PC-9 (cell line): ENCODE data around the gene GRID2.

Source experiments
- EZH2 ChIP-seq: fragments of 200-600 bp; sonication (generic); IDR thresholded peaks from 2 replicates; pipeline ENCODE4 v1.8.0; 2017; ENCODE audit warnings: antibody characterized with exemption, low read depth
- TF ChIP-seq, protein P1 (sequence below): fragments of 200-600 bp; sonication (generic); conservative IDR thresholded peaks from 2 replicates; pipeline ENCODE4 v1.6.1; 2017; ENCODE audit warnings: mixed run types, antibody characterized with exemption, mild to moderate bottlenecking, moderate library complexity

DNA sequence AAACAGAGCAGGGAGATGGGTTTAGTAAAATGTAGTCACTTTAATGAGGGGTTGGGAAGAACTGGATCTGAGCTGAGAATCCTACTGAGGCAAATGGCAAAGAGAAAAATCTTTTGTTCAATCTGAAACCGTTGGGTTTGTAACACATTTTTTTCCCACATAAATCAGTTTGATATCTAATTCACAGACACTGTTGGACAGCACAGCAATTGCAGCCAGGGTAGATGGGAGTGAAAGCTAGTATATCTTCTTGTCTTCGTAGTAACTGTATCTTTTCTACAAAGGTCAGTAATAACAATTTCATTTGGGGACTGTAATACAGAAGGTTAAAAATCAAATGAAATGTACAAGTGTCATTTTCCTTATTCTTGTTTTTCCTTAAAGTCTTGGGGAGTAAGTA is 875.3 kb downstream of the GRID2 start:
- TF ChIP-seq, protein P1, sequence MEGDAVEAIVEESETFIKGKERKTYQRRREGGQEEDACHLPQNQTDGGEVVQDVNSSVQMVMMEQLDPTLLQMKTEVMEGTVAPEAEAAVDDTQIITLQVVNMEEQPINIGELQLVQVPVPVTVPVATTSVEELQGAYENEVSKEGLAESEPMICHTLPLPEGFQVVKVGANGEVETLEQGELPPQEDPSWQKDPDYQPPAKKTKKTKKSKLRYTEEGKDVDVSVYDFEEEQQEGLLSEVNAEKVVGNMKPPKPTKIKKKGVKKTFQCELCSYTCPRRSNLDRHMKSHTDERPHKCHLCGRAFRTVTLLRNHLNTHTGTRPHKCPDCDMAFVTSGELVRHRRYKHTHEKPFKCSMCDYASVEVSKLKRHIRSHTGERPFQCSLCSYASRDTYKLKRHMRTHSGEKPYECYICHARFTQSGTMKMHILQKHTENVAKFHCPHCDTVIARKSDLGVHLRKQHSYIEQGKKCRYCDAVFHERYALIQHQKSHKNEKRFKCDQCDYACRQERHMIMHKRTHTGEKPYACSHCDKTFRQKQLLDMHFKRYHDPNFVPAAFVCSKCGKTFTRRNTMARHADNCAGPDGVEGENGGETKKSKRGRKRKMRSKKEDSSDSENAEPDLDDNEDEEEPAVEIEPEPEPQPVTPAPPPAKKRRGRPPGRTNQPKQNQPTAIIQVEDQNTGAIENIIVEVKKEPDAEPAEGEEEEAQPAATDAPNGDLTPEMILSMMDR = no peak
- no peak for TF ChIP-seq EZH2
